GM18498 (cell line): ENCODE measurements around the gene CNOT6.
"Not testable (repeated sequence)": the region's sequence is repeated elsewhere in the genome, so short reads cannot be mapped to it uniquely, and the experiment has no call there.

Experiments
- ATAC-seq: cut with Tn5 transposase; IDR thresholded peaks from one replicate; pipeline ENCODE4 v1.9.1; 2021; ENCODE audit warnings: mild to moderate bottlenecking, moderate library complexity; ENCODE audit not compliant: unreplicated experiment

CNOT6 gene

DNA sequence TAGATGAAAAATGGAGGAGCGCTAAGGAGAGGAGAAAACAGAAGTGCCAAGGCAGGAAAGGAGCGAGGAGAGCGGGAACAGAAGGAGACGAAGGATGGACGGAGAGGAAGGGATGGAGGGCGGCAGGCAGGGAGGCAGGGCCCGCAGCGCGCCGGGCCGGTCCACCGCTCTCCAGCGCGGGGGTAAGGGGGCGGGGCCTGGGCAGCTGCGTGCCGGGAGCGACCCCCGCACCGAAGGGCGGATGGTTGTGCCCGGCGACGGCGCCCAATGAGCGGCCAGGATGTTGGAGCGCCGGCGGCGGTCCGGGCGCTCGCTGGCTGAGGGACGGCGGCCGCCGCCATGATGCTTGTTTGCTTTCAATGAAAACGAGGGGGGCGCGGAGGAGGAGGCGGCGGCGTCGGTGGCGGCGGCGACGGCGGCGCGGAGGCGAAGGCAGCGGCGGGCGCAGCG lies at the start of gene CNOT6:
Gene CNOT6, plus strand, starts transcription at position 320 of the 450 bp plus-strand sequence. CDS start 34,898 bp downstream, outside the sequence.
- ATAC-seq, result peak; percentile 94

DNA sequence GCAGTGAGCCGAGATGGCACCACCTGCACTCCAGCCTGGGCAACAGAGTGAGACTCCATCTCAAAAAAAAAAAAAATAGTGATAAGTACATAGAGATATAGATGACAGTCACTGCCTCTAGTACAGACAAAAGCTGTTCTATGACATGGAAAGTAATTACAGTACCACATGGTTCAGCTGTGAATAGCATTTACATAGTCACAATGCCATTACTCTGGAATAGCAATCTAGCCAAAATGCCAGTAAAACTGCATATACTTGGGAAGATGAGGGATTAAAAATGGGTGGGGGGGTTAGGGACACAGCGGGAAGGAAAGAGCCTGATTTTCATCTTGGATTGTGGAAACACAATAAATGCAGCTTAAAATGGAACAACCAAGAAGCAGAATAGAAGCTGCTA lies 39.4 kb upstream of the CNOT6 start:
- ATAC-seq, result no peak

DNA sequence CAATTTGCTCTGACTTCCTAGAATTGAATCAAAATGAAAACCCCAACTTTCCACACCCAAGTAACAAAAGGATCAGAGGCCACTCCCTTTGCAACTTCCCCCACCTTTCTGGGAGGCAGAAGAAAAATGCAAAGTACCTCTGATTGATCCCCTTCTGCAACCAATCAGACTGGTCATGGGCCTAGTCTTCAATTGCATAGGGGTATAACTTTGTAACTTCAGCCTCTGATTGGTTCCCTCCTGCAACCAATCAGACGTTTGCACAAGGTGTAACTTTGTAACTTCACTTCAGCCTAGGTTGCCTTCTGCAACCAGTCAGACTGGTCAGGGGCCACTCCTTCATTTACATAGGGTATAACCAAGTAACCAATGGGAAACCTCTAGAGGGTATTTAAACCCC lies 38.3 kb upstream of the CNOT6 start:
- no peak for ATAC-seq

DNA sequence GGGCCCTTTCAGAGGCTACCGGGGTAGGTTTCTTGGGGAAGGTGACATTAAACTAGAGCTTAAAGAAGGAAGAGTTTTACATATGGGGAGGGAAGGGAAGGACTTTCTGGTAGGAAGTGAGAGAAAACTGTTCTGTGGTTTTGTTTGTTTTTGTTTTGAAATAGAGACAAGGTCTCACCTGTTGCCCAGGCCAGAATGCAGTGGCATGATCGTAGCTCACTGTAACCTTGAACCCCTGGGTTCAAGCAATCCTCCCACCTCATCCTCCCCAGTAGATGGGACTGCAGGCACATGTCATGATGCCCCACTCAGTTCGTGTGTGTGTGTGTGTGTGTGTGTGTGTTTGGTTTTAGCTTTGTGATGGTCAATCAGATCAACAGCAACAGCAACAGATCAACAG lies 37.4 kb upstream of the CNOT6 start:
- no peak for ATAC-seq

GRCh38 chr5:180458852-180459673 lies 35.1 kb upstream of the CNOT6 start:
- not testable (repeated sequence) for ATAC-seq

- ATAC-seq, result not testable (repeated sequence)
Measured at GRCh38 chr5:180459674-180460142, 34.5 kb upstream of the CNOT6 start.

DNA sequence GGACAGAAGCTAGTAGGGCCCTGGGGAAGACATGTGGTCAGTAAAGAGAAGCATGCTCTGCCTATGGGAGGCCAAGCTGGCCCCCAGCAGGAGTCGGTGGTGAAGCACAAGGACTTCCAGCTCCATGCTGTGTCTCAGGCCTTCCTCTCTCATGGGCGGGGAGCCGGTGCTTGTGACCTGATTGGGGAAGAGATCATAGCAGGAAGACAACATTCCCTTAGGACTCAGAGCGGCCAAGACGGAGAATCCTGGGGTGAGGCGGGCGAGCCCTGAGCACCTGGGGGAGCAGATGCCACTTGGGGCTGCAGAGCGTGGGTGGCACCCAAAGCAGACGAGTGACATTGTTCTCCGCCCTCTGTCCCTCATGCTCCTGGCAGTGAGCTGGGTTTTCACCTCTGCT lies 33.3 kb upstream of the CNOT6 start:
- no peak for ATAC-seq

- ATAC-seq, result no peak
Measured at GRCh38 chr5:180461303-180461702, 32.9 kb upstream of the CNOT6 start.

DNA sequence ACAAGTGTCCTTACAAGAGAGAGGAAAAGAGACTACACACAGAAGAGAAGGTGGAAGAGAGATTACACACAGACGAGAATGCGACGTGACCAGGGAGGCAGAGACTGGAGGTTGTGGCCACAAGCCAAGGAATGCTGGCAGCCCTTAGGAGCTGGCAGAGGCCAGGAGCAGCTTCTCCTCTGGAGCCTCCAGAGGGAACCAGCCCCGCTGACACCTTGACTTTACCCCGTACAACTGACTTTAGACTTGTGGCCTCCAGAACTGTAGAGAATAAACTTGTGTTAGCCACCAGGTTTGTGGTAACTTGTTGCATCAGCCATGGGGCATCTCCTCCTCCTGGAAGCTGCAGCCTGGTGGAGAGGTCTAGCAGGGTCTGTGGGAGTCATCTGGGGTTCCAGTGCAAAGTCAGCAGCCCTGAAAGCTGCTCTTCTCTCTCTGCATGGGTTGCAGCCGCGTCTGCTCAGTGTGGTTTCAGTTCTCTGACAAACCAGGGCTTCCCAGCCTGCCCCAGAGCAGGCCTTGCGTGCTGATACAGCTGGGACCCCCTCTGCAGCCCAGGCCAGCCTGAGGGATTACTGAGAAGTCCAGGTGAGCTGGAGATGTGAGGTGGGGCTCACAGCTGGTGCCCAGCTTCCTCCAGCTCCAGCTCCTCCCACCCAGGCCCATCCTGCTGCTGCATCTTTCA lies 30.8 kb upstream of the CNOT6 start:
- ATAC-seq, result no peak

- no peak for ATAC-seq
Measured at GRCh38 chr5:180463916-180464602, 30.1 kb upstream of the CNOT6 start.

DNA sequence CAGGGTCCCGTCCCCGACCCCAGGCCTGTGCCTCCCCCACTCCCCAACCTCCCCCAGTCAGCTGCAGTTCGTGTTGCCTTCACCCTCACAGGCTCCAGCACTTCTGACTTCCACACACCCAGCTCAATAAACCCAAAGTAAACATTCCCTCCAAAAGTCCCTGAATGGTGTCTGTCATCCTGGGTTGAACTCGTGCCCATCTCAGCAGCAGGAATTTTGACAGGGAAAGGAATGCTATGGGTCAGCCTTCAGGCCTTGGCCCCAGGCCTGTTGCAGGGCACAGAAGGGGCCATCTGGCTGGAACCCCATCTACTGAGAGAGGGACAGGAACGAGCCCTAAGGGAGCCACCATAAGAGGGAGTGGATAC lies 29.6 kb upstream of the CNOT6 start:
- ATAC-seq, result no peak

- ATAC-seq, result not testable (repeated sequence)
Measured at GRCh38 chr5:180465052-180465451, 29.1 kb upstream of the CNOT6 start.

GRCh38 chr5:180466316-180466715 lies 27.9 kb upstream of the CNOT6 start:
- no peak for ATAC-seq

DNA sequence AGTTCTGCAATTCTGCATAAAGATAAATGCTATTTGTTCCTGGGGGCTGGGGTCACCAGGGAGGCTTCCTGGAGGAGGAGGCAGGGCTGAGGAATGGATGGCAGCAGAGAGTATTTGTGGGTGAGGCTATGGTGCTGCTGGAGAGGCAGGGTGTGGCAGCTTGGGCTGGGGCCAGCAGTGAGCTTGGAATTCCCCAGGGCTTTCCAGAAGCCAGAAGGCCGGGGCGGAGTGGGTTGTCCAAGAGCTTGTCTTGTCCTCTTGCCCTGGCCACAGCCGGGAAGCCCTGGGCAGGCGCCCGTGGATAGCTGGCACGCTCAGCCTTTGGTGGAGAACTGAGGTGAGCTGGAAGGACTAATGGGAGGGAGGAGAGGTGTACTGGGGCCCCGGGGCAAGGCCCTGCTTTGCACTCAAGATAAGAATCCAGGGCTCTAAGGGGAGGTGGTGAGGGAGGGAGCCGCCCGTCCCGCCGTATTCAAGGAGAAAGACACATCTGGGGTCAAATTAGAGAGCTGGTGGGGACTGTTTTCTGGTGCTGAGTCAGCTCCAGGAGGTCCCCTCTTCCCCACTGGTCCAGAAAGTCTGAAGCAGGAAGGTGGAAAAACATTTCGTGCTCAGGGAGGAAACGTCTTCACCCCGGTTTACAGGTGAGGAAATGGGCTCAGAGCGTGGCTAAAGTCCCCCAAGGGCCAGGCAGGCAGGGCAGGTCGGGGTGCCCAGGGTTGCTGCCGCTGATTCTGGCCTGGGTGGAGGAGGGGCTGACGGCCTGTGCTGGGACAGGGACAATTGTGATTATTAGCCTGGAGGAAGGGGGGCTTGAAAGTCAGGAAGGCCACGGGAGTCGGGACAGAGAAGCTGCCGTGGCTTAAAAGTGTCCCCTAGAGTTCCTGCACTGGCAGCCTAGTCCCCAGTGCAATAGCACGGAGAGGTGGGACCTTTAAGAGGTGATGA lies 26.9 kb upstream of the CNOT6 start:
- no peak for ATAC-seq

DNA sequence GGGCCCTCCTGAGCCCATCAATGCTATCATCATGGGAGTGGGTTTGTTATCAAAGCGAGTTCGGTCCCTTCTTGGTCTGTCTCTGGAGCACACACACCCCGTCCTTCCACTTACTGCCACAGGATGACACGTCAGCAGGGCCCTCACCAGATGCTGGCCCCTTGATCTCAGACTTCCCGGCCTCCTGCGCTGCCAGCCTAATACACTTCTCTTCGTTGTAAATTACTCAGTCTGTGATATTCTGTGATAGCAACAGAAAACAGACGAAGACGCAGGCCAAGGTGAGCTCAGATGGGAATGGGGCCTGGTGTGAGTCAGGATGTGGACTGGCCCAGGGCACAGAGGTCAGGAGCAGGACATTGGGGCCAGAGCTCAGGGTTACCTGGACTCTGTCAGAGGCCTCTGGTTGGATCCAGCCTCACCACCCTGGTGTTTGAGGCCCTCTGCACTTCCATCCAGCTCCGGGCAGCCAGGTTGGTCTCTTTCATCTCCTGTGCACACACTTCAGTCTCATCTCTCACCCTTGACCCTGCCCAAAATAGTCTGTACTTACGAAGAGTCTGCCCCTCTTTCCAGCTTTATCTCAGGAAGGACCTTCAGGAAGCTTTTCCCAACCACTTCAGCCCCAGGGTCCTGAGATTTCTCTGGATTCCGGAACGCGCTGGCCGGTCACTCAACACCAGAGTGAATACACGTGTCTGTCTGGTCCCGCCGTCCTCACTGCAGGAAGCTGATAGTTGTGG lies 26.0 kb upstream of the CNOT6 start:
- ATAC-seq, result no peak

GRCh38 chr5:180468732-180469585 lies 25.2 kb upstream of the CNOT6 start:
- ATAC-seq, result no peak

GRCh38 chr5:180469586-180469865 lies 24.7 kb upstream of the CNOT6 start:
- ATAC-seq, result no peak

- no peak for ATAC-seq
Measured at GRCh38 chr5:180469866-180470265, 24.3 kb upstream of the CNOT6 start.

DNA sequence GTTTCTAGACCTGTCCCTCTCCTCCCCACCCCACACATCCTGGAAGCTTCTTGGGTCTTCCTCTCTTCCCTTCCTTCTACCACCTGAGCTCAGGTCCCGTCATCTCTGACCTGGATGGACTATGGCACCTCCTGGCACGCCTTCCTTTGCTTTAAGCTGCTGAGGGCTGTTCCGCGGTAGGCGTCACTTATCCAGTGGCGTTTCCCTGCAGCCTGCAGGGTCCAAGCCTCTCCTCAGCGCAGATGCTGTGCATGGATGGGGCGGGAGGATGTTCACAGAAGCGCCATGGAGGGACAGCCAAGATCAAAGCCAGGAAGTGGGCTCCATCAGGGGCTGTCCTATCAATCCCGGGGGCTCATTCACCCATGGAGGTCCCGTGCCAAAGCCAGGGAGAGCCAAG lies 23.8 kb upstream of the CNOT6 start:
- ATAC-seq, result no peak
